GM21528 (cell line): ENCODE results near the gene HSPD1.

Experiments used
- ATAC-seq: cut with Tn5 transposase; IDR thresholded peaks from one replicate; pipeline ENCODE4 v1.9.1; 2021; ENCODE audit warnings: mild to moderate bottlenecking, moderate library complexity; ENCODE audit not compliant: unreplicated experiment, low FRiP score

HSPD1 gene

GRCh38 chr2:197446844-197447243 lies 52.8 kb downstream of the HSPD1 start:
- ATAC-seq, result no peak

DNA sequence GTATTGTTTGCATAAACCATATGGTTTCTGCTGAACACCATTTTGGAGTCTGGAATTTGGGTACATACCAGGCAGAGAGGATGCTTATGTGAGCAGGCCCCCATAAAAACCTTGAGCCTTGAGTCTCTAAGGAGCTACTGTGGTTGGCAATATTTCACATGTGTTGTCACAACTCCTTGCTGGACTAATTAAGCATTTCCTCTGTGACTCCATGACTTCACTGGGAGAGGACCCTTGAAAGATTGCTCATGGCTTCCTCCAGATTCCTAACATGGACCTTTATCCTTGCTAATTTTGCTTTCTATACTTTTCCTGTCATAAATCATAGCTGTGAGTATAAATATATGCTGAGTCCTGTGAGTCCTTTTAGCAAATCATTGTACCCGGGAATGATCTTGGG lies 53.9 kb downstream of the HSPD1 start:
- no peak for ATAC-seq

DNA sequence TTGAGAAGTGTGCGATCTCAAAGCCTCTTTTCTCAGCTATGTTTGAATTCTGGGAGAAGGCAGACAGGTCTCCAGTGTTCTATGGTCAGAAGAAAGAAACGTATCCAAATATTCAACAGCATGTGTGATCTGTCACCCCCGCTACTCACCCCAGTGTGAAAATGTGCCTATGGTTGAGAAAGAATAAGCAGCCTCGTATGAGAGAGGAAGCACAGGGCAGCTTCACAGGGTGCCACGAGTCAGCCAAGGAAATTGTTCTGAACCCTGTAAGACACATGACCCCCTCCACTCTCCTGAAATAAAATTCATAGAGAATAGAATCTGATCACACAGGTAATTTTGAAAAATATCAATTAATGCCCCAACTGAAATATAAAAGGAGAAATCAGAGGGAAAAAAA lies 56.8 kb downstream of the HSPD1 start:
- ATAC-seq, result no peak

DNA sequence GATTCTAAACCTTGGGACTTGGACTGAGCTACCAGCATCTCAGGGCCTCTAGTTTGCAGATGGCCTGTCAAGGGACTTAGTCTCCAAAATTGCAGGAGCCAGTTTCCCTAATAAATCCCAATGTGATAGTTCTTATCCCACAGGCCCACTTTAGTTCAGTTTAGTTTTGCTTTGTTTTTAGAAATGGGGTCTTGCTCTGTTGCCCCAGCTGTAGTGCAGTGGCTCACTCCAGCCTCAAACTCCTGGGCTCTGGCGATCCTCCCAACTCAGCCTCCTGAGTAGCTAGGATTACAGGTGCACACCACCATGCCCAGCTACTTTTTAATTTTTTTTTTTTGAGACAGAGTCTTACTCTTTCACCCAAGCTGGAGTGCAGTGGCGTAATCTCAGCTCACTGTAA lies 62.3 kb downstream of the HSPD1 start:
- ATAC-seq, result no peak
